IPS-NIHi7 (cell line): ENCODE measurements around the gene PLIN3.
"Not testable (repeated sequence)": the region's sequence is repeated elsewhere in the genome, so short reads cannot be mapped to it uniquely, and the experiment has no call there.

Source experiments
- DNase-seq: peaks from one replicate; pipeline ENCODE4 v3.0.0; 2012; ENCODE audit warnings: mixed read lengths; ENCODE audit errors: extremely low spot score

Gene PLIN3

DNA sequence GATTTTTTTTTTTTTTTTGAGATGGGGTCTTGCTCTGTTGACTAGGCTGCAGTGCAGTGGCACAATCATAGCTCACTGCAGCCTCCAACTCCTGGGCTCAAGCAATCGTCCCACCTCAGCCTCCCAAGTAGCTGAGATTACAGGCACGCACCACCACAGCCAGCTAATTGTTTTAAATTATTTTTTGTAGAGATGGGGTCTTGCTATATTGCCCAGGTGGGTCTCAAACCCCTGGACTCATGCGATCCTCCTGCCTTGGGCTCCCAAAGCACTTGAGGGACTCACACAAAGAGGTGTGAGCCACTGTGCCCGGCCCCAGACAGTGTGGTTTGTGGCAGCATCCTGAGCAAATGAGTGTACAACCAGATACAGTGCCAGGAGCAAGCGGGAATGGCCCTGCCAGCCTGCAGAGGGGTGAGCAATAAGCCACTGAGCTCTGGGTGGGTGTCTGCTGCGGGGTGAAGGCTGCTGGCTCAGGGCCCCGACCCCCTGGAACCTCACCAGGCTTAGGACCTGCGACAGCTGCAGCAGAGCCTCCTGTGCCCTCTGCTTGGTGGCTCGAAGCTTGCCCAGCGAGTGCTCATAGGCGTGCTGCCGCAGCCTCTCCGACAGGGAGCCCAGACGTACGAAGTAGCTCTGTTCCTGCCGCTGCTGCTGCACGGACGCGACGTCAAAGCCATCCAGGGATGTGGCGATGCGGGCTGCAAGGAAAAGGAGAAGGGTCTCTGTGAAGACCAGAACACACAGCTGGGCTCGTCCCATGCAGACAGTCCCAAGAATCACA lies 20.1 kb downstream of the PLIN3 start:
- no peak for DNase-seq

DNA sequence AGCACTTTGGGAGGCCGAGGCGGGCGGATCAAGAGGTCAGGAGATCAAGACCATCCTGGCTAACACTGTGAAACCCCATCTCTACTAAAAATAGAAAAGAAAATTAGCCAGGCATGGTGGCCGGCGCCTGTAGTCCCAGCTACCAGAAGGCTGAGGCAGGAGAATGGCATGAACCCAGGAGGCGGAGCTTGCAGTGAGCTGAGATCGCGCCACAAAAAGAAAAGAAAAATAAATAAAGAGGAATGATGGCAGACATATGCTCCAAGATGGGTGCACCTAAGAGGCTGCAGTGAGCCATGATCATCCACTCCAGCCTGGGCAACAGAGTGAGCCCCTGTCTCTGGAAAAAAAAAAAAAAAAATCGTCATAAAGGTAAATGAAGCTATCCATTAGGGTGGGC lies 21.5 kb downstream of the PLIN3 start:
- not testable (repeated sequence) for DNase-seq

DNA sequence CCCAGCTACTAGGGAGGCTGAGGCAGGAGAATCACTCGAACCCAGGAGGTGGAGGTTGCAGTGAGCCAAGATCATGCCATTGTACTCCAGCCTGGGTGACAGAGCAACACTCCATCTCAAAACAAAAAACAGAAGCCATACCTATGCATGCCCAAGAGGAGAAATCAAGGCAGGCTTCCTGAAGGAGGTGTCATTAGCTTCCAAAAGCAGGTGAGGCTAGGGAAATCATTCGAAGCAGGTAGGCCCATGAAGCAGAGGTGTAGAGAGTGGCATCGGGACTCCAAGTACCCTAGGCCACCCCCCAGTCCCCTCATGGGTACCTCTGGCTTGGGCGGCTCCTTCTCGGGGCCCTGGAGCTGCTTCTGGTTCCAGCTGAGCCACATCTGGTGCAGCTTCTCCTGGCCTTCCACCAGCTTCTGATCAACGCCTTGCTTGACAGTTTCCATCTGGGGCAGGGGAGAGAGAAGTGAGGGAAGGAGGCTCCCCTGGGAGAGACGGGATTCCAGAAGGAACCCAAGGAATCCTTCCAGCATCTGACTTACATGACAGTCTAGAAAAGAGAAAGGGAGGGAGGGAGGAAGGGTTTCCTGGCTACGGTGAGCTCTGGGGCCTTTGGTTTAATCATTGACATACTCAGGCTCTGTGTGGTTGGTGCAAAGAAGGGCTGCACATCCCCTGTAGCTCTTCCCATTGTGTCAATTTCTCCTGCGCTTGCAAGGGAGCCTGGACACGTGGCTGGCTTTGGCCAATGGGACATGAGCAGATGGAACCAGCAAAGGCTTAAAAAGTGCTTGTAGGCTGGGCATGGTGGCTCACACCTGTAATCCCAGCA lies 22.9 kb downstream of the PLIN3 start:
- DNase-seq = no peak

DNA sequence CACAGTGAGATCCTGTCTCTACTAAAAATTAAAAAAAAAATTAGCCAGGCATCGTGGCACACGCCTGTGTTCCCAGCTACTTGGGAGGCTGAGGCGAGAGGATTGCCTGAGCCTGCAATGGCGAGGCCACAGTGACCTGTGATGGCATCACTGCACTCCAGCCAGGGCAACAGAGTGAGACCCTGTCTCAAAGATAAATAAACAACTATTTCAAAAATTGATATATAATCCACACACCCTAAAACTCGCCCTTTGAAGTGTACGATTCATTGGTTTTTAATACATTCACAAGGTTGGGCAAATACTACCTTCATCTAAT lies 23.9 kb downstream of the PLIN3 start:
- DNase-seq = no peak

DNA sequence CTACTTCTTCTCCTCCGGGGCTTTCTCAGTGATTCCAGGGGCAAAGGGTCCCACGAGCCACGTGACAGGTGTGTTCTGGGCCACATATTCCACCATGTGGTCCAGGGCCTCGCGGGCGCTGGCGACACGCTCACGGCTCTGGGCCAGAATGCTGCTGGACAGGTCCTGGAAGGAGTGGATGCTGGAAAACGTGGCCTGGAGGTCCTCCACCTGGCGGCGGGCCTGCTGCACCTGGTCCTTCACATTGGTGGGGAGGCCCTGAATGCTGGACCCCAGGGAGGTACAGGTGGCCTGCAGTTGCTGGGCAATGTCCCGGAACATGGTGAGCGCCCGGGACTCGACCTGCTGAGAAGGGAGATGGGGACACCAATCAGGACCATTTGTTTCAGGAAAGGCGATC lies 28.3 kb downstream of the PLIN3 start:
- DNase-seq = no peak

DNA sequence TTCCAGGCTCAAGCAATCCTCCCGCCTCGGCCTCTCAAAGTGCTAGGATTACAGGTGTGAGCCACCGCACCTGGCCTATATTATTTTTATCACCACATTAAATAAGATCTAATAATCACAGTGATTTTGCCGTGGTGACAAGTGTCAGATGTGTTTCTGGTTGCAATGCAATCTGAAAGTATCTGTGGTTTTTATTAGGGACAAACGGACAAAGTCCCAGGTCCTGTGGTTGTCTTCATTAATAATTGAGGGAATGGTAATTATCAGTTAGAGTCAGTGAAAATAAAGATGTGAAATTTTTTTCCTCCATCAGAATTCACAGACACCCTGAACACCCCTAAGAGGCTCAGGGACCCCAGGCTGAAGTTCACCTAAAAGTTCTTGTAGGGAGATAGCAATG lies 34.7 kb downstream of the PLIN3 start:
- no peak for DNase-seq

DNA sequence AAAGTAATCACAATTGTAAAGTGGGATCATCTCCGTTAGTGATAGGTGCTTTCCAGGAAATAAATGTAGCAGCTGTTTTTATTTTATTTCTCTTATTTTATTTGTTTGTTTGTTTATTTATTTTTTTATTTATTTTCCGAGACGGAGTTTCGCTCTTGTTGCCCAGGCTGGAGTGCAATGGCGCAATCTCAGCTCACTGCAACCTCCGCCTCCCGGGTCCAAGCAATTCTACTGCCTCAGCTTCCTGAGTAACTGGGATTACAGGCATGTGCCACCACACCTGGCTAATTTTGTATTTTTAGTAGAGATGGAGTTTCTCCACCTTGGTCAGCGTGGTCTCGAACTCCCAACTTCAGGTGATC lies 35.5 kb downstream of the PLIN3 start:
- not testable (repeated sequence) for DNase-seq

DNA sequence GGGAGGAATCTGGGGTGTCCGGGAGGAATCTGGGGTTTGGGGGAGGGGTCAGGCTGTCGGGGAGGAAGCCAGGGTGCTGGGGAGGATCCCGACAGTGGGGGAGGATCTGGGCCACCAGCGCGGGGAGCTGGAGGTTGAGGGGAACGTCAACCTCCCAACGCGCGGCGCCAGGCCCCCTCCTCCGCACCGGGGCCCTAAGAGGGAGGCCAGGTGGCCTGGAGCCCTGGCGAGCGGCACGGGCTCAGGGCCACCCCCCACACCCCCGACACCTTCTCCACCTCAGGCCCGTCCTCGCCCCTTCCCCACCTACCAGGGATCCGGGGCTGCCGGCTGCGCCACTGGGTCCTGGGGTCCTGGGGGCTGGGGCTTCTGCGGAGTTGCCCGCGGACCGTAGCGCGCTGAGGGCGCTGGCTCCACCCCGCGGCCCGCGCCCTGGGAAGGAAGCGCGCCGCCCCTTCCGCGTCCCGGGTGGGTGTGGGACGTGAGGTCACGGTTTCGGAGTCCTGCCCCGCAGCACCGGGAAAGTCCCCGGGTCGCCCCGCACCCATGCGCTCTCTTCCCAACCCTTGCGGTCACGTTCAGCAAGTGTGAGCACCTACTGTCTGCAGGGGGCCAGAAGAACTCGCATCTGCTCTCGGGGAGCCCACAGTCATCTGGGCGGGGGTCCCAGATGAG lies 36.0 kb downstream of the PLIN3 start, which contains the start of gene TICAM1:
TICAM1 (minus strand) TSS at position 409 of the 675 bp plus-strand sequence. CDS start 13,335 bp downstream, outside the sequence.
- peak; percentile 43 for DNase-seq

DNA sequence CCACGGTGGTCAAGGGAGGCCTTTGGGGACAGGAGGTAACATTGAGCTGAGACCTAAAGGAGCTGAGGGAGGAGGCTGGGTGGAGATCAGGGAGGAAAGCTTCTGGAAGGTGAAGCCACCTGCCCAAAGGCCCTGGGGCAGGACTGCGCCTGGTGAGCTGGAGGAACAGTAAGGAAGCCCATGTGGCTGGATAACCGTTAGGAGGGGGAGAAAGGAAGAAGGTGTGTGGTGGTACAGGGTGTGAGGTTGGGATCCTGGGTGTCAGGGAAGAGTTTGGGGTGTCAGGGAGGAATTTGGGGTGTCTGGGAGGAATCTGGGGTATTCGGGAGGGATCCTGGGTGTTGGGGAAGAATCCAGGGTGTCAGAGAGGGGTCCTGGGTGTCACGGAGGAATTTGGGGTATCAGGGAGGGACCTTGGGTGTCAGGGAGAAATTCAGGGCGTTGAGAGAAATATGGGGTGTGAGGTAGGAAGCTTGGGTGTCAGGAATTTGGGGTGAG lies 36.6 kb downstream of the PLIN3 start:
- no peak for DNase-seq

DNA sequence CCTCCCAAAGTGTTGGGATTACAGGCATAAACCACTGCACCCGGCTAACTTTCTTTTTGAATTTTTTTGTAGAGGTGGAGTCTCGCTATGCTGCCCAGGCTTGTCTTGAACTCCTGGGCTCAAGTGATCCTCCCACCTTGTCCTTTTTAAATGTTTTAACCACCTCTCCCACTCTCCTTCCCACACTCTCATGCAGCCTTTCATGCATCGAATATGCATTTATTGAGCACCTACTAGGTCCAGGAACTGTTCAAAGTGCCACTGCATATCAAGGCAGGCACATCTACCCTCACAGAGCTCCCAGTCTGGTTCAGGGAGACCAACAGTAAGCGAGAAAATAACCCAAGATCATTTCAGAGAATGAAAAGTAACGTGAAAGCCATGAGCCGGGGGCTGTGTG lies 37.1 kb downstream of the PLIN3 start:
- no peak for DNase-seq

DNA sequence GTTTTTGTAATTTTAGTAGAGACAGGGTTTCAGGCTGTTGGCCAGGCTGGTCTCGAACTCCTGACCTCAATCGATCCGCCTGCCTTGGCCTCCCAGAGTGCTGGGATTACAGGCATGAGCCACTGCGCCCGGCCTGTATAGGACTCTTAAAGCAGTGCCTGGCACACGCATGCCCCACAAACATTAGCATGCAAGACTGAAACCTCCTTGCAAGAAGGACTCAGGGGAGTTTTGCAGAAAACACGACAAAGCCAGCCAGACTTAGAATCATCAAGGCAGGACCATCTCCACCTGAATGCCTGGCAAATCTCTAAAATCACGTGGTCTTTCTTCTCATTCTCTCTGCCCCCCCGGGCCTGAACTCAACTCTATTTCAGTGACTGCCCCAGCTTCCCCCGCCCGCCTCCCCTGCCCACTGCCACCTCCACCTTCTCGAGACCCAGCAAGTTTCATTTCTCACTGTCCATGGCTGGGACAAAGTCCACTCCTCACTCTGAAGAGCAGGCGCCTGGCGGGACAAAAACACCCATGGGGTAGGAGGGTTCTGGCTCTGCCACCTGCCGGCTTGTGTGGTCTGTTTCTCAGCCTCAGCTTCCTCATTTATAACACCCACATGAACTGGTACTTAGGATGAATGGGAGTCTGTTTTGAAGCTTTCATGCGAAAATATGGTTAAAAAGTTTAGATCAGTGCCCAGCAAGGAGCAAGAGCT lies 38.3 kb downstream of the PLIN3 start:
- no peak for DNase-seq

DNA sequence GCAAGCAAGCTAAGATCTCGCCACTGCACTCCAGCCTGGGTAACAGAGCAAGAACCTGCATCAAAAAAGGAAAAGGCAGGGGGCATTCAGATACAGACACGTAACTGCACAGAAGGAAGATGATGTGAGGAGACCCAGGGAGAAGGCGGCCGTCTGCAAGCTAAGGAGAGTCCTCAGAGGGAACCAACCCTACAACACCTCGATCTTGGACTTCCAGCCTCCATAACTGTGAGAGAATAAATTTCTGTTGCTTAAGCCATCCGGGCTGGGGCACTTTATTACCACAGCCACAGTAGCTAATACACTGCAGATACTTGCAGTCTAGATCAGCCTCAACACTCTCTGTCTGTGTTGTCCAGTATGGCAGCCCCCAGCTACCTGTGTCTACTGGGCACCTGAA lies 43.9 kb downstream of the PLIN3 start:
- no peak for DNase-seq

DNA sequence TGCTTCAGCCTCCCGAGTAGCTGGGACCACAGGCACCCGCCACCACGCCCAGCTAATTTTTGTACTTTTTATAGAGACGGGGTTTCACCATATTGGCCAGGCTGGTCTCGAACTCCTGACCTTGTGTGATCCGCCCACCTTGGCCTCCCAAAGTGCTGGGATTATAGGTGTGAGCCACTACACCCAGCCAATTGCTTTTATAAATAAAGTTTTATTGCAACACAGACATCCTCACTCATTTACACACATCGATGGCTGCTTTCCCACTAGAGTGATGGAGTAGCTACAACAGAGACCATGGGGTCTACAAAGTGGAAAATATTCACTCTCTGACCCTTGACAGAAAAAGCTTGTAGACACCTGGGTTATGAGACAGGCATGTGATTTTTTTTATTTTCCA lies 45.1 kb downstream of the PLIN3 start:
- DNase-seq = not testable (repeated sequence)

DNA sequence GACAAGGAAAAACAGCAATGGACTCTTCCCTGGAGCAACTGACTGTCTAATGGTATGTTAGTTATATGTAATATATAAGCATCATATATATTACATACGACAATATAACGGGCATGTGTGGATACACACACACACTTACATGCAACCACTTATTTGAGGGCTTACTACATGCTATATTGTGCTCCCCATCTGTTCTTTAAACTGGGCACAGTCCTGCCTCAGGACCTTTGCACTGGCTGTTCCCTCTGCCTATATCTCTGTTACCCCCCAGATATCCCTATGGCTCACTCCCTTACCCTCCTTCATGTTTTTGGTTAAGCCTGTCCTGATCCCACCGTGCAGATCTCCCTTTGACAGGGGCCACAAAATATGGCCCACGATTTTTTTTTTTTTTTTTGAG lies 46.2 kb downstream of the PLIN3 start:
- DNase-seq = no peak

DNA sequence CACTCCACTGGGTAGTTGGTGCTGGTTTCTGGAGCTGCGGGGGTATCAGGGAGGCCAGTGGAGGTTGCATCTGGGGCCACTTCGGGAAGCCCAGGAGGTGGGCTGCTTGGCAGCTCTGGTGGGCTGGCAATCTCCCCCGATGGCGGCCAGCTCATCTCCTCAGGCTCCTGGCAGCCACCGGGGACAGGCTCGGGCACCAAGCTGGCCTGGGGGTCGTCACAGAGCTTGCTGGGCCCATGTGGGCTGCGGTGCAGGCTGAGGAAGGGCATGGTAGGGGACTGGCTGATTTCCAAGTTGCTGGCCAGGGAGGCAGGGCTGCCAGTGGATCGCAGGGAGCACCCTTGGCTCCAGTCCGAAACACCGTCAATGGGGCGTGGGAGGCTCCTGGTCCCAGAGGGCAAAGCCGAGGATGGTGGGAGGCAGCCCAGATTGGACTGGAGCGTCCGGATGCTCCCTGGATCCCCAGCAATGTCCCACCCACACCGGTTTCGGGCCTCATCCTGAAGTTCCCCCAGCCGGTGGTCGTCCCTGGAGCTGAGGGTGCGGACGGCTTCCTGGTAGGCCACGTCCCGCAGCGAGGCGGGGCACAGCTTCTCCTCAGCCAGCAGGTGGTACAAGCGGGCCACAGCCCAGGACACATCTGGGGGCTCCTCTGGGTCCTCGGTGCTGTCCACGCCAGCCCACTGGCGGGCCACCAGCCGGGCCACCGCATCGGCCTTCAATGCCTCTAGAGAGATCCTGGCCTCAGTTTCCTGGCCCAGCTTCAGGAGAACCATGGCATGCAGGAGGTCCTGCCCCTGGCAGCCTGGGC lies 49.8 kb downstream of the PLIN3 start:
- DNase-seq = no peak

DNA sequence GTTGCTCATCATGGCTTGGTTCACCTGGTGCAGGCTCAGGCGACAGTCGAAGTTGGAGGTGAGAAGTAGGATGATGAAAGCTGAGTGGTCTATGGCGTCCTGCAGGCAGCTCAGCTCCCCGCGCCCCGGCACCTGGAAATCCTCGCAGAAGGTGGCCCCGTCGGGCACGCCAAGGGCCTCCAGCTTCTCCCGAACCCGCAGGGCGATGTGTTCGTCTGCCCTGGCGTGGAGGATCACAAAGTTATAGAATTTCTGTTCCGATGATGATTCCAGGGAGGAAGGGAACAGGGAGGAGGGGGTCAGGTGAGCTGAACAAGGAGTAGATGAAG lies 50.6 kb downstream of the PLIN3 start:
- no peak for DNase-seq

DNA sequence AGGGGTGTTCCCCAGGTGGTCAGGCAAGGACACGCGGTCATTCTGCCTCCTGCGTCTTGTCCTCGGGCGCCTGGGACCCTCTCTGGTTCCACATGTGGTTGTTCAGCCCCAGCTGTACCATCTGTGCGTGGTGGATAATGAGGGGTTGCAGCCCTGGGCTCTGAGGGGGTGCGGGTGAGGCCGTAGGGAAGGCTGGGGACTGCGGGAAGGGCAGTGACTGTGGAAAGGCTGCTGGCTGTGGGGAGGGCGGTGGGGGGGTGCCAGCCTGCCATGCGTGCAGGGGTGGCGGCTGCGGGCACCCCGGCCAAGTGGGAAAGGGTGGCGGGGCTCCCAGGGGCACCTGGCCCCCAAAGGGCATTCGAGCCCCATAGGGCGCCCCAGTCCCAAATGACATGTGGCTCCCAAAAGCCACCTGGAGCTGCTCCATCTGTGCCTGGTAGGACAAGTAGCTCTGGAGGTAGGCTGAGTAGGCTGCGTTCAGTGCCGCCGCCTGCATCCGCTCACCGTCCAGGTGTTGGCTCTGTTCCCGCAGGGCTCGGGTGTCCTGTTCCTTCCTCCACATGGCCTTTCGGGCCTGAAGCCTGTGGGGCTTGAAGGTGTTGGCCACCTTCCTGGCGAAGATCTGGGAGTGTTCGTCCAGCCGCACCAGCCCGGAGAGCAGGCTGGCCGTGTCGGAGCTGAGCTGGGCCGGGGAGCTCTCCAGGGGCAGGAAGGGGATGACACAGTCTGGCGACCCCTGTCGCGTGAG lies 51.1 kb downstream of the PLIN3 start:
- DNase-seq = no peak

DNA sequence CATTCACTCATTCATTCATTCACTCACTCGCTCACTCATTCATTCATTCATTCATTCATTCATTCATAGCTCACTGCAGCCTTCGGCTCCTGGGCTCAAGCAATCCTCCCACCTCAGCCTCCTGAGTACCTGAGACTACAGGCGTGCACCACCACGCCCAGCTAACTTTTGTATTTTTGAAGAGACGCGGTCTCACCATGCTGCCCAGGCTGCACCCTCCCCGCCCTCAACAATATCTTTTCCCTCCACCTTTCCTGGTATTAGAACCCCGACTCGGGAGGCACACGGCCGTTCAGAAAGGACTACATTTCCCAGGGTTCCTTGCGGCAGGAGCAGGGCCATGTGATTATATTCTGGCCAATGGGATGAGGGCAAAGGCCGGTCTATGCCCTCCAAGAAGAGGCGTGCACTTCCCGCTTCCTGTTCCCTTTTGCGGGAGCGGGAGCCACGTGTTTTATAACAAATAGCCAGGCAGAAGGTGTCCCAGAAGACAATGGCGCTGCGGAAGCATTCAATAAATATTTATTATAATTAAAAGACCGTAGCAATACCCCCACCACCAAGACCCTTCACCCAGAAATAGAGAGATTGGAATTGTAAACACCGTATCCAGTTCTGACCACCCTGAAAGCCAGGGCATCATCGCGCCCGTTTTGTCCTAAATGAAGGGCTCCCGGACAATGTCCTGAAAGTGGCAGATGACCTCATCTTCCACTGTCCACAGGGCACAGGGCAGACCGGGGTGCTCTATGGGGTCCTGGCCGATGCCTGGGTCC lies 51.9 kb downstream of the PLIN3 start:
- peak; percentile 99 for DNase-seq

DNA sequence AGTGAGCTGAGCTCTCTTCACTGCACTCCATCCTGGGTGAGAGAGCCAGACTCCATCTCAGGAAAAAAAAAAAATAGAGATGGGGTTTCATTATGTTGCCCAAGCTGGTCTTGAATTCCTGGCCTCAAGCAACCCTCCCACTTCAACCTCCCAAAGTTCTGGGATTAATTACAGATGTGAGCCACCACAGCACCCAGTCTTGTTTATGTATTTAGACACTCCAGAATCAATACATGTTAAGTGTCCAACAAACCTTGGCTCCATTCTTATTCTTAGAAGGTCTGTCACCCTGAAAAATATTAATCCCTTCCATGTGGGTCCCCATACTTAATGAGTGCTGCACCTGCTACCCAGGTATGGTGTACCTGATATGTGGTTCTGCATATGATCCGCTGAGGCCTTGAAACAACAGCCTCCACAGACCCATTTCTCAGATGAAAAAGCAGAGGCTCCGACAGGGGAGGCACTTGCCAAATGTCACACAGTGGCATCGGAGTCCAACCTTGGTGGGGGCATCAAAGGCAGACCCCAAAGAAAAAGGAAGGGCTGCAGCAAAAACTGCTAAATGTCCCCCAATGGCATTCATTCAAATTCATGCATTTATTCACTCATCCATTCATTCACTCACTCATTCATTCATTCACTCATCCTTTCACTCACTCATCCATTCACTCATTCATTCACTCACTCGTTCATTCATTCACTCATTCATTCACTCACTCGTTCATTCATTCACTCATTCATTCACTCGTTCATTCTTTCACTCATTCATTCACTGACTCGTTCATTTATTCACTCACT lies 52.6 kb downstream of the PLIN3 start:
- no peak for DNase-seq
